ENCODE measurements around the gene FBN3.

DNA sequence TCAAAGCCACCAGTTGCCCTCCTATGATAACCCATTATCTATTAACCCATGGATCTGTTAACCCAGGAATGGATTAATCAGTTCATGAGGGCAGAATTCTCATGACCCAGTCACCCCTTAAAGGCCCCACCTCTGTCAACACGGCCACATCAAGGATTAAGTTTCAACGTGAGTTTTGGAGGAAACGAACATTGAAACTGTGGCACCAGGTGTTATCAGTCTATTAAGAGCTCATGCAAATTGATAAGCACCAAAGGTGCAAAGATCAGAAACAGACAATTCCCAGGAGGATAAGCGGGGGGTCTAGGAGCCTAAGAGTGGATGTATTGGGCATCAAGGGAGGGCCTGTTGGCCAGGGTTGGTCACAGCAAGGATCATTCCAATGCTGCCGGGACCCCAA lies 124.1 kb downstream of the FBN3 start:
- TF ChIP-seq, protein P1, sequence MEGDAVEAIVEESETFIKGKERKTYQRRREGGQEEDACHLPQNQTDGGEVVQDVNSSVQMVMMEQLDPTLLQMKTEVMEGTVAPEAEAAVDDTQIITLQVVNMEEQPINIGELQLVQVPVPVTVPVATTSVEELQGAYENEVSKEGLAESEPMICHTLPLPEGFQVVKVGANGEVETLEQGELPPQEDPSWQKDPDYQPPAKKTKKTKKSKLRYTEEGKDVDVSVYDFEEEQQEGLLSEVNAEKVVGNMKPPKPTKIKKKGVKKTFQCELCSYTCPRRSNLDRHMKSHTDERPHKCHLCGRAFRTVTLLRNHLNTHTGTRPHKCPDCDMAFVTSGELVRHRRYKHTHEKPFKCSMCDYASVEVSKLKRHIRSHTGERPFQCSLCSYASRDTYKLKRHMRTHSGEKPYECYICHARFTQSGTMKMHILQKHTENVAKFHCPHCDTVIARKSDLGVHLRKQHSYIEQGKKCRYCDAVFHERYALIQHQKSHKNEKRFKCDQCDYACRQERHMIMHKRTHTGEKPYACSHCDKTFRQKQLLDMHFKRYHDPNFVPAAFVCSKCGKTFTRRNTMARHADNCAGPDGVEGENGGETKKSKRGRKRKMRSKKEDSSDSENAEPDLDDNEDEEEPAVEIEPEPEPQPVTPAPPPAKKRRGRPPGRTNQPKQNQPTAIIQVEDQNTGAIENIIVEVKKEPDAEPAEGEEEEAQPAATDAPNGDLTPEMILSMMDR (optimal IDR thresholded peaks at IDR 0.05 in 1 of 3, IDR thresholded peaks at IDR 0.05 in 1 of 3, conservative IDR thresholded peaks at IDR 0.05 in 1 of 3; ENCODE audit: extremely low read depth in 1 of 3, insufficient read depth in 2 of 3, low read length in 3 of 3): no peak
- no peak for TF ChIP-seq EZH2 (IDR thresholded peaks at IDR 0.05; ENCODE audit: low read length)

Measured in keratinocyte (primary cell).